Activated CD4-positive, alpha-beta T cell treated with anti-CD3 and anti-CD28 coated beads, Interleukin-2, amount 50 U/mL, for 16 hours (primary cell): ENCODE measurements around the gene CELF5.
"Not testable (repeated sequence)": the region's sequence is repeated elsewhere in the genome, so short reads cannot be mapped to it uniquely, and the experiment has no call there.

Experiments used
- DNase-seq: peaks from one replicate; pipeline ENCODE4 v3.0.0-alpha.2; 2020

The CELF5 gene

DNA sequence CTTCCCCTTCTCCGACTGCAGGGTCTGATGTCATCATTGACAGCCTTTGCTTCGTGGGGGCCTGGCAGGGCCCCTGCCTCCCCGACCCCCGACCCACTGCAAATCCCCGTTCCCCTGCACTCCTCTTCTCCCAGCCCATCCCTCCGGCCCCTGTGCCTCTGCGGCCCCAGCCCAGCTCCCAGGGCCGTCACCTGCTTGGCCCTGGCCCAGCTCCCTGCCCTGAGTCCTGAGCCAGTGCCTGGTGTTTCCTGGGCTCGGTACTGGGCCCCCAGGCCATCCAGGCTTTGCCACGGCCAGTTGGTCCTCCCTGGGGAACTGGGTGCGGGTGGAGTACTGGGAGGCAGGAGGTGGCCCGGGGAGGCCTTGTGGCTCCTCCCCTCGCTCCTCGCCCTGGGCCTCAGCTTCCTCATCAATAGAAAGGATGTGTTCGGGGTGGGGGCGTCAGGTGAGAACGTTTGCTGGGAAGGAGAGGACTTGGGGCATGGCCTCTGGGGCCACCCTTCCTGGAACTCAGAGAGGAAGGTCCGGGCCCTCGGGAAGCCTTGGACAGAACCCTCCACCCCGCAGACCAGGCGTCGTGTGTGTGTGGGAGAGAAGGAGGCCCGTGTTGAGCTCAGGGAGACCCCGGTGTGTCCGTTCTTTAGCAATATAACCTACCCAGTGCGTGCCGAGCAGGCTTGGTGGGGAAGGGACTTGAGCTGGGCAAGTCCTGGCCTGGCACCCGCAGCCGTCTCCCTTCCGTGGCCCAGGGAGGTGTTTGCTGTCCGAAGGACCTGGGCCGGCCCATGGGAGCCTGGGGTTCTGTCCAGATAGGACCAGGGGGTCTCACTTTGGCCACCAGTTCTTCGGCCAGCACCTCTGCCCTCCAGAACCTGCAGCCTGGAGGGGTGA lies 15.9 kb upstream of the CELF5 start:
- no peak for DNase-seq

DNA sequence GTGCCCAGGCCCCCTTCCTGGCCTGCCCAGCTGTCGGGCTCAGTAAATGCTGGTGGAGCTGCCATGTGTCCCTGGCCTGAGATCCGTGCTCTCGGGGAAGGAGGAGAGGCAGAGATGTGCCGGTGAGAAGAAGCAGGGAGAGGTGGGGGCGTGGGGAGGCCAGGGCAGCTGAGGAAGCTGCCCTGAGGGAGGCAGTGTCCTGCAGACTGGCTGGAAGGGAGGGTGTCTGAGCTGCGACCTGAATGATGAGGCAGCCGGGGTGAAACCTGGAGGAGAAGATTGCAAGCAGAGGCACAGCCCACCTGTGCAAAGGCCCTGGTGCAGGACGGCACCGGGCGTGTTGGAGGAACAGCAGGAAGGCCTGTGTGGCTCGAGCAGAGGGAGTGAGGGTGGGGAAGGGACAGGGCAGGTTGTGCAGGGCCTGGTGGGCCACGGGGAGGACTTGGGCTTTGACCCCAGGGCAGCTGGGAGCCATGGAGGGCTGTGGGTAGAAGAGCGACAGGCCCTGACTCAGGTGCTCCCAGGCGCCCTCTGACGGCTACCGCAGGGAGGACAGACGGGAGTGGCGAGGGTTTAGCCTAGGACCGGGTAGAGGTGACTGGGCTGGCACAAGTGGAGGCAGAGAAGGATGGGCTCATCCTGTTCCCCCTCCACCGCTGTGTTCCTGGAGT lies 14.0 kb upstream of the CELF5 start:
- DNase-seq: peak; percentile 78

DNA sequence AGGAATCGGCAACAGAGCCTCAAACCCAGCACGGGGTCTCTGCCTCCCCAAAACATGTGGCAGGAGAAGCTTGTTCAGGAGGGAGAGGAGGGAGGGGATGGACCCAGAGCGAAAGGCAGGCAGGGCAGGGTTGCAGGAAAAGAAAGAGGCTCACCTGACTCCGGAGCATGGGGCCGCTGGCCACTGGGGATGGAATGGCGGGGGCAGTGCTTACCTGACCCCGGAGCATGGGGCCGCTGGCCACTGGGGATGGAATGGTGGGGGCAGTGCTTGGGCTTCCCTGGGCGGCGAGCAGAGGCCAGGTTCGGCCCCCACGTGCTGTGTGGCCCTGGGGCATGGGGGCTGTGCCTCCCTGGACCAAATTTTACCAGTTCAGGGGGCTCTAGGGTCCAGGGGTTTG lies 13.3 kb upstream of the CELF5 start:
- DNase-seq: no peak

DNA sequence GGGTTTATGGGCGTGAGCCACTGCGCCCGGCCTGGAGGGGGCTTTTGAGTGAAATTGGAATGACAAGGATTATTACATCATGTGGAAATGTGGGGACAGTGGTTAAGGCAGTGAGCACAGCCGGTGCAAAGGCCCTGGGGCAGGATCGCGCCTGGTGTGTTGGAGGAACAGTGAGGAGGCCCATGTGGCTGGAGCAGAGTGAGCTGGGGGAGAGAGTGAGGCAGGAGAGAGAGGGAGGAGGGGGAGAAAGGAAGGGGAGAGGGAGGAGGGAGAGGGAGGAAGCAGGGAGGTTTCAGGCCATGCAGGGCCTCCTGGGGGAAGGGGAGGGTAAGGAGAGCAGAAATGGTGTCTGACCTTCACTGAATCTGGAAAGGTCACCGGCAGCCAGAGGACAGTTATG lies 11.3 kb upstream of the CELF5 start:
- DNase-seq: no peak

DNA sequence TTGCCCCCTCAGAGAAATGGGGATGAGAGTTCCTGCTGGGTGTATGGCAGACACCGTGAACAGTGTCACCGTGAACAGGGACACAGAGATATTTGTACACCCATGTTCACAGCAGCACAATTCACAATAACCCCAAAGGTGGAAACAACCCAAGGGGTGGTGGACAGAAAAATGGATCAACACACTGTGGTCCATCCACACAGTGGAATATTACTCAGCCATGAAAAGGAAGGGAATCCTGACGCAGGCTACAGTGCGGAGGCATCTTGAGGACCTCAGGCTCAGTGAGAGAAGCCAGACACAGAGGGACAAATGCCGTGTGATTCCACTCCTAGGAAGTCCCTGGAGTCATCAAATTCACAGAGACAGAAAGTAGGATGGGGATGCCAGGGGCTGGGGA lies 7.6 kb upstream of the CELF5 start:
- DNase-seq: no peak

DNA sequence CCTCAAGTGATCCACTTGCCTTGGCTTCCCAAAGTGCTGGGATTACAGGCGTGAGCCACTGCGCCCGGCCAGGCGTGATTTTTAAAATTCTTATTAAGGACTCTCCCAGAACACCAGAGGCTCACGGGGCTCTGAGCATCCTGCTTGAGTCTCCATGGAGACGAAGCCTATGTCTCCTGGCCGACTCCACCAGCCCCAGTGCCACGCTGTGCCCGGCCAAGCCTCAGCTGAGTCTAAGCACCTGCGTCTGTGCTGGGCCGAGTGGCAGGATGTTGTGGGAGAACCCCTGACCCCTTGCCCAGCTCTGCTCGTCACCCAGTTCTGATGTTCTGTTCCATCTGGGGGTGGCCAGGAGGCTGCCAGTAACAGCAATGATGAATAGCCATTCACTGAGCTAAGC lies 3.9 kb upstream of the CELF5 start:
- no peak for DNase-seq

DNA sequence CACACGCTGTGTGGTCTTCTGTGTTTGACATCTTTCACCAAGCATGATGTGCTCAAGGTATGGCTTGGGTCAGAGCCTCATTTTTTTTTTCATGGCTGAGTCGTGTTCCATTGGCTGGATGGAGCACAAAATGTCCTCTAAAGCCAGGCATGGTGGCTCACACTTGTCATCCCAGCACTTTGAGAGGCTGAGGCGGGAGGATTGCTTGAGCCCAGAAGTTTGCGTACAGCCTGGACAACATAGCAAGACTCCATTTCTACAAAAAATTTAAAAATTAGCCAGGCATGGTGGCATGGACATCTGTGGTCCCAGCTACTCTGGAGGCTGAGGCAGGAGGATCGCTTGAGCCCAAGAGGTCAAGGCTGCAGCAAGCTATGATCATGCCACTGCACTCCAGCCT lies 2.9 kb upstream of the CELF5 start:
- DNase-seq: not testable (repeated sequence)

DNA sequence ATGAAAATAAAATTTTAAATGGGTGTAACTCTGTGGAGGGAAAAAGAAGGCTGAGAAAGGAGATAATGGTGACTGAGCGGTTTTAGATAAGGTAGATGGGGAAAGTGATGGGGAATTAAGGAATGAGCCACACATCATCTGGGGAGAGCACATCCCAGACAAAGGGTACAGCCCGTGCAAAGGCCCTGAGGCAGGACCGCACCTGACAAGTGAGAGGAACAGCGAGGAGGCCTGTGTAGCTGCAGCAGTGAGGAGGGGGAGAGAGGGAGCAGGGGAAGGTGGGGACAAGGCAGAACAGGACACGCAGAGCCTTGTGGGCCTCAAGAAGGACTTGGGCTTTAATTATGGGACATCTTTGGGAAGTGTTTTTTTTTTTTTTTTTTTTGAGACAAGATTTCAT lies 1.8 kb upstream of the CELF5 start:
- DNase-seq: no peak

DNA sequence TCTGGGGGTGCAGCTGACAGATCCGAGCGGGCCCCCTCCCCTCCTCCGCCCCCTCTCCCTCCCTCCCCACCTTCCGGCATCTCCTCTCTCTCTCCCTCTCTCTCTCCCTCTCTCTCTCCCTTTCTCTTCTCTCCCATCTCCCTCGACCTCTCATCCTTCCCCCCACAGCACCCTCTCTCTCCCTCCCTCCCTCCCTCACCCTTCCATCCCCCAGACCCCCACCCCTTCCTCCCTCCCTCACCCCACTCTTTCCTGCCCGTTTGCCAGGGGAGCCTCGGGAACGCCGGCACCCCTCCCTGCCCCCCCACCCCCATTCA lies 666 bp downstream of the CELF5 start:
- DNase-seq: no peak

DNA sequence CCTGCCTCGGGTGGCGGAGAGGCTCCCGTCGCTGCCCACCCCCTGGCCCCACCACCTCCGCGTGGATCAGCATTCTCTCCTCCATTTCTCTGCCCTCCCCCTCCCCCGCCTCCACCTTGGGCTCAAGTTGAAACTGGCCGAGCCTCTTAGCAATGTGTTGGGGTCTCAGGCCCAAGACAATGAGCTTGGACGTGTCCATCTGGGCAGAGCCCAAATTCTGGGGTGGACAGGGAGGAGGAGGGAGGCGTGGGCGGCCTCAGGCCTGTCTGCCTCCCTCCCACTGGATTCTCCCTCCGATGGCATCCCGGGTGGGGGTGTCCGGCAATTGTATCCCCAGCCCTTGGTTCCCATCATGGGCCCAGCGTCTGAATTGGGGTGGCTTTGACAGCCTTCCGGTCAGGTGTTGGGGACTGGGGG lies 1.2 kb downstream of the CELF5 start:
- no peak for DNase-seq

DNA sequence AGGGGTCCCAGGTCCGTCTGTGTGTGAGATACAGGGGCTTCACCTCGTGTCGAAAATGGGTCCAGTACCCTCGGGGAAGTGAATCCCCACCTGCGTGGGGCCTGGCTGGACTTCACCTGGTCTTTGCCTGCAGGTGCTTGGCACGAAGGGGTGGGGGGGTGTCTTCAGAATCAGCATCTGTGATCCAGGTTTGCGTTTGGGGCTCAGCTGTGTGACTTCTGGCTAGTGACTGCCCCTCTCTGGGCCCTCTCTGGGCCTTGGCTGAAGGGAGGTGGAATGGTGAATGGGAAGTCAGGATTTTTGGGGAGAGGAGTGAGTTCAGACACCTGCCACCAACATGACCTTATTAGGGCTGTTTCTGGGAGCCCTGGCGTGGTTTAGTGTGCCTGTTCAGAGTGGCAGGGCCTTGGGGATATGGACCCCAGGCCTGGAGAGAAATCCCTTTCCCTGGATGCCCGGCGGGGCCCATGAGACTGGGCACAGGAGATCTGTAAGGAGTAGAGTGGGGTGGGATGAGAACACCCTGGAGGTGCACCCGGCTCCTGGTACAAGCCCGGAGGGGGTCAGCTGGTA lies 2.7 kb downstream of the CELF5 start:
- DNase-seq: no peak

DNA sequence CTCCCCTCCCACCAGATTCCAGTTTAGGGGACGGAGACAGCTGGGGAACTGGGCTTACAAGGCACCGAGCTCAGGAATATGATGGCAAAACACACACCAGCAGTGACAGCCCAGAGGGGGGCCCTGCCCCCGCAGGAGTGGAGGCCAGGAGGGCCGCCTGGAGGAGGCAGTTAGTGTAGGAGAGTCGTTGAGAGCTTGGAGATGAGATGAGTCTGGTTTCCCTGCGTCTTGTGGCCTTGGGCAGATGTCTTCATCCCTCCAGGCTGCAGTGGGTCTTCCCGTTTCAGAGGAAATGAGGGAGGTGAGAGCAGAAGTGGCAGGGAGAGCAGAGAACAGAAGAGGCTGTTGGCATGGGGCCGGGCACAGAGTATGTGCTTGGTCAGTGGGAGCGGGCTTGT lies 4.9 kb downstream of the CELF5 start:
- no peak for DNase-seq

DNA sequence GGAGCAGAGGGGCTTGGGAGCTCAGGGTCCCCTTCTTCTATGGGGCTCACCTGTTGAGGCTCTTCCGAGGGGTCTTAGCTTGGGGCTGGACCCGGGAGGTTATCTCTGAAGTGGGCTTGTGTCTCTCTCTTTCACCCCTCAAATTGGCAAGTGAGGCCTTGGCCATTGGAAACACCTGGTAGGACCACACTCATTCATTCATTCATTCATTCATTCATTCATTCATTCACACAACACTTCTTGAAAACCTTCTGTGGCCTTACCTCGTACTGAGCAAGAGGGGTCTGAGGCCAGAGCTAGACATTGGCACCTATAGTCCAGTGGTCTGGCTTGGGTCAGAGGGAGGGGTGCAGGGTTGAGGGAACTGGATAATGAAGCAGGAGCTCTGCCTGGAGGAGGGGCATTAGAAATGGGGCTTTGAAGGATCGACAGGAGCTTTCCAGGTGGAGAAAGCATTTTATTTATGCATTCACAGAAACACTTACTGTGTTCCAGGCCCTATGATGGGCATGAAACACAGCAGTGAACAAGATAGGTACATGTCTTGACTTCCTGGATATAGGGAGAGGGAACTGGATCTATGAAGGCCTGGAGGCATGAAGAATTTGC lies 5.5 kb downstream of the CELF5 start:
- DNase-seq: no peak

DNA sequence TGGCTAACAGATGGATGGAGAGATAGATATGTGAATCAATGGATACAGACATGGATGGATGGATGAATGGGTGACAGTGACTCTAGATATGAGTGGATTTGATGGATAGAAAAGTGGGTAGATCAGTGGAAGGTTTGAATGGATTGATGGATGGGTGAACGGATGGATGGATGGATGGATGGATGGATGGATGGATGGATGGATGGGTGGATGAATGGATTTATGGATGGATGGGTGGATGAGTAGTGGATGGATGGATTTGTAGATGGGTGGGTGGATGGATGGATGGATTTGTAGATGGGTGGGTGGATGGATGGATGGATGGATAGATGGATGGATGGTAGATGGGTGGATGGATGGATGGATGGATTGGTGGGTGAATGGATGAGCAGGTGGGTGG lies 6.8 kb downstream of the CELF5 start:
- DNase-seq: no peak

DNA sequence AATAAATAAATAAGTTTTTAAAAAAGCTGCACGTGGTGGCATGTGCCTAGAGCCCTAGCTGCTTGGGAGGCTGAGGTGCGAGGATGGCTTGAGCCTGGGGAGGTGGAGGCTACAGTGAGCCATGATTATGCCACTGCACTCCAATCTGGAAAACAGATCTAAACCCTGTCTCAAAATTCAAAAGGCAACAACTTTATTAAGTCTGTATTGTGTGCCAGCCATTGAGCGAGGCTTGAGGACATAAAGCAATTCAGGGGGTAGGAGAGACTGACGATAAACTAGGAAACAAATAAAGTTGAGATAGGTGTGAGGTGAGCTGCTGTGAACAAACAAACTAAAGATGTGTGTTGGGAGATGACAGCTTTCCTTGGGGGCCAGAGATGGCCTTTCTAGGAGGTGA lies 8.7 kb downstream of the CELF5 start:
- DNase-seq: no peak

DNA sequence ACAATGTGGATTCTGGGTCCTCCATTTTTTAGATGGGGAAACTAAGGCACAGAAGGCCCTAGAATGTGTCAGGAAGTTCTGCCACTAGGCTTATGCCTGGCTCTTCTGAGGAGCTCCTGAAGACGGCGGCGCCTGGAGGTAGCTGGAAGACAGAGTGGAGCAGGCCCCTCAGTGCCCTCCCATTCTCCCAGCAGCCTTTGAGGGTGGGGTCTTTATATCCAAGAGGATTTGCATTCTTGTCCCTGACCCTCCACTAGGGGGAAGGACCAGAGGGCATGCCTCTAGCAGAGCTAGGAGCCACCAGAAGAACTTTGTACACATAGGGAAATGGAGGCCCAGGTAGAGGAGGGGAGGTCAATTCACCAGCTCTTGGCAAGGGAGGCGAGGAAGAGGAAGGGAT lies 9.4 kb downstream of the CELF5 start:
- DNase-seq: no peak

DNA sequence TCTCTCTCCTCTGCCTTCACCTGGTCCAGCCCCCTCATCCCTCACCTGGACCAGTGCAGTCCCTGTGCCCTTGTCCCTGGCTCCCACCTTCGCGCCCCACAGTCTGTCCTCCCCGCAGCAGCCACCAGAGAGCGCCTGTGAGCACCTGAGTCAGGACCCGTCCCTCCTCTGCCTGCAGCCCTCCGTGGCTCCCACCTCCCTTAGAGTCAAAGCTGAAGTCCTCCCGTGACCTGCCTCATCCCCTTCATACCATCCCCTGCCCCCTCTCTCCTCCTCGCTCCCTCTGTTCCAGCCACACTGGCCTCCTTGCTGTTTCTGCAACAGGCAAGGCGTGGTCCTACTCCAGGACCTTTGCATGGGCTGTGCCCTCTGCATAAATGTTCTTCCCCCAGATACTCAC lies 10.3 kb downstream of the CELF5 start:
- peak; percentile 28 for DNase-seq

DNA sequence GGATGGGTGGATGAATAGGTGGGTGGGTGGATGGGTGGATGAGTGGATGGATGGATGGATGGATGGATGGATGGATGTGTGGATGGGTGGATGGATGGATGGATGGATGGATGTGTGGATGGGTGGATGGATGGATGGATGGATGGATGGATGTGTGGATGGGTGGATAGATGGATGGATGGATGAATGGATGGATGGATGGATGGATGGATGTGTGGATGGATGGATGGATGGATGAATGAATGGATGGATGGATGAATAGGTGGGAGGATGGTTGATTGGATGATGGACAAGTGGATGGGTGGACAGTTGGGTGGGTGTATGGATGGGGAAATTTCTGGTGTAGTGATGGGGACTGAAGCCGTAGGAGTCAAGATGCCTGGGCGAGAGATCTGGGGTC lies 11.1 kb downstream of the CELF5 start:
- DNase-seq: not testable (repeated sequence)

DNA sequence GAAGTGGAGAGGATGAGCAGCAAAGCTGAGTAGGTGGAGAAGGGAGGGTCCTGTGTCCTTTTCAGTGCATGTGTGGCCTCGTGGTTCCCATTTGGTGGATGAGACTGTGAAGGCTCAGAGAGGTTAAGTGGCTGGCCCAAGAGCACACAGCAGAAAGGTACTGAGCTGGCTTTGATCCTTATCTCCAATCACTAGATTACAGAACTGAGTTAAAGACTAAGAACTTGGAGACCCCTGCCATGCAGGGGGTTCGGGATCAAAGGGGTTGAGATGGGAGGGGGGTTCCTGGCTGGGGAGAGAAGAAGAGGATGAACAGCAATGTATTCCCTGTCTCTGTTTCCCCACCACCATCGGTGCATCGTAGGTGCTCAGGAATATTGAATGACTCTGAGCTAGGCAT lies 11.8 kb downstream of the CELF5 start:
- DNase-seq: no peak

DNA sequence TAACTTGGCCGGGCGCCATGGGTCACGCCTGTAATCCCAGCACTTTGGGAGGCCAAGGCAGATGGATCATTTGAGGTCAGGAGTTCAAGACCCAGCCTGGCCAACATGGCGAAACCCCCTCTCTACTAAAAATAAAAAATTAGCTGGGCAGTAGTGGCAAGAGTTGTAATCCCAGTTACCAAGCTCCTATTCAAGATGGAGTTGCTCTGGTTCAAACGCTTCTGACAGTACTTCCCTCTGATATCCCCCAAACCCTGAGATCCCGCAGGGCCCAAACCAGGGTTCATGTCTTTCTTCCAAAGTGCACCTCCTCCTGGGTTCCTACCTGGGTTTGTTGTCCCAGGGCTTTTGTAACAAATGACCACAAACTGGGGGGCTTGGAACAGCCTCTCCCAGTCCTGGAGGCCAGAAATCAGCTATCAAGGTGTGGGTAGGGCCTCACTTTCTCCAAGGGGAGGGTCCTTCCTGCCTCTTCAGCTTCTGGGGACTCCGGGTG lies 13.7 kb downstream of the CELF5 start:
- DNase-seq: no peak

DNA sequence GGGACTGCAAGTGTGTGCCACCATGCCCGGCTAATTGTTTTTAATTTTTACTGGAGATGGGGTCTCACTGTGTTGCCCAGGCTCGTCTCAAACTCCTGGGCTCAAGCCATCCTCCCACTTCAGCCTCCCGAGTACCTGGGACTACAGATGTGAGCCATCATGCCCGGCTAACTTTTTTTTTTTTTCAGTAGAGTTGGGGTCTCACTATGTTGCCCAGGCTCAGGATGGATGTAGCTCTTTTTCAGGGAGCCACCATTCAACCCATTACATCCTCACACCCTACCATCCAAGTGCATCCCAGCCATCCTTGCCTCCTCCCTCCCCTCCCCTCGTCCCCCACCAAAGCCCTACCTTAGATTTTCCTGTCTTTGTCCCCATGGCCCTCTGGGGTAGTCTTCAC lies 14.9 kb downstream of the CELF5 start:
- DNase-seq: no peak

DNA sequence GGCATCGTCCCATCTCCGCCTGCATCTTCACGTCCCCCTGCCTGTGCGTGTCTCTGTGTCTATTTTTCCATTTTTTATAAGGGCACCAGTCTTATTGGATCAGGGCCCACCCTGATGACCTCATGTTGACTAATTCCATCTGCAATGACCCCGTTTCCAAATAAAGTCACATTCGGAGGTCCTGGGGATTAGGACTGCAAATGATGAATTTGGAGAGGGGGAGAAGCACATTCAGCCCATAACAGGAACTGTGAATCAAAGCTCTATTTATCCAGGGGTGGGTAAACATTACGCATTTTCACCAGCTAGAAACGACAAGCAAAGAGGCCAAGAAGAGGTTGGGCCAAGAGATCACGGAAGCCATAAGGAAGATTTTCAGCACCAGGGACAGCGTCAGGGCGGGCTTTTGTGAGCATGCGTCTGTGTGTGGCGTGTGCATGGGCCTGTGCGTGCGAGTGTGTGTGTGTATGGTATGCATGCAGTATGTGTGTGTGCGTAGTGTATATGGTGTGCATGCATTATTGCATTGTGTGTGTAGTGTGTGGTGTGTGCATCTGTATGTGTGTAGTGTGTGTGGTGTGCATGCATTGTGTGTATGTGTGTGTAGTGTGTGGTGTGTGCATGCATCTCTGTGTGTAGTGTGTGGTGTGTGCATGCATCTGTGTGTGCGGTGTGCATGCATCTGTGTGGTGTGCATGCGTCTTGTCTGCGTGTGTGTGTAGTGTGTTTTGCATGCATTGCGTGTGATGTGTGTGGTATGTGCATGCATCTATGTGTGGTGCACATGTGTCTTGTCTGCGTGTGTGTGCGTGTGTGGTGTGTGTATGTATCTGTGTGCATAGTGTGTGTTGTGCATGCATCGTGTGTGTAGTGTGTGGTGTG lies 19.6 kb downstream of the CELF5 start:
- DNase-seq: peak; percentile 21

DNA sequence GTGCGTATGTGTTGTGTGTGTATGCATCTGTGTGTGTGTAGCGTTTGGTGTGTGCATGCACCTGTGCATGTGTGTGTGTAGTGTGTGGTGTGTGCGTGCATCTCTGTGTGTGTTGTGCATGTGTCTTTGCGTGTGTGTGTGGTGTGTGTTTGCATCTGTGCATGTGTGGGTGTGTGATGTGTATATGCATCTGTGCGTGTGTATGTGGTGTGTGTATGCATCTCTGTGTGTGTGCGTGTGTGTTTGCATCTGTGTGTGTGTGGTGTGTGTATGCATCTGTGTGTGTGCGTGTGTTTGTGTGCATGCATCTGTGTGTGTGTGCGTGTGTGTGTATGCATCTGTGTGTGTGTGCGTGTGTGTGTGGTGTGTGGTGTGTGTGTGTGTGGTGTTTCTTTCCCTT lies 20.6 kb downstream of the CELF5 start:
- no peak for DNase-seq
